Bronchial epithelial cell (primary cell): ENCODE measurements around the gene CNTN1. TPM values are rescaled to one million over a fixed set of nuclear protein-coding genes. Genes with fewer than 3 reads are reported as not detected.

Experiments used
- DNase-seq: peaks from one replicate; pipeline ENCODE4 v3.0.0-alpha.2; 2010; ENCODE audit warnings: low read depth
- FAIRE-seq: peaks from 2 replicates; lab custom pipeline; 2011; peaks lifted over from hg19 to GRCh38; lab: Jason Lieb, UNC
- H3K27me3 ChIP-seq: 2 replicates; pipeline ENCODE4 v1.5.1; 2011; ENCODE audit warnings: low read length; ENCODE audit not compliant: control insufficient read depth, insufficient read depth
- H3K36me3 ChIP-seq: 2 replicates; pipeline ENCODE4 v1.5.1; 2011; ENCODE audit warnings: low read length; ENCODE audit not compliant: control insufficient read depth, insufficient read depth
- H3K4me3 ChIP-seq: 2 replicates; pipeline ENCODE4 v1.5.1; 2011; ENCODE audit warnings: mild to moderate bottlenecking, low read depth, low read length, control low read depth
- total RNA-seq: library from RNA; depleted of rRNA; stranded (reverse); fragments of >200 nt; gene quantifications from 2 replicates; pipeline ENCODE4 v1.2.1, GENCODE V29; 2014
- TF ChIP-seq, protein P1 (sequence below): IDR thresholded peaks from 2 replicates; pipeline ENCODE4 v1.5.1; 2011; ENCODE audit warnings: mild to moderate bottlenecking, moderate library complexity, low read length, control low read depth, inconsistent platforms; ENCODE audit not compliant: insufficient read depth, severe bottlenecking

Gene CNTN1
- total RNA-seq, 1 donor from 2014 or later = 2.4 TPM

DNA sequence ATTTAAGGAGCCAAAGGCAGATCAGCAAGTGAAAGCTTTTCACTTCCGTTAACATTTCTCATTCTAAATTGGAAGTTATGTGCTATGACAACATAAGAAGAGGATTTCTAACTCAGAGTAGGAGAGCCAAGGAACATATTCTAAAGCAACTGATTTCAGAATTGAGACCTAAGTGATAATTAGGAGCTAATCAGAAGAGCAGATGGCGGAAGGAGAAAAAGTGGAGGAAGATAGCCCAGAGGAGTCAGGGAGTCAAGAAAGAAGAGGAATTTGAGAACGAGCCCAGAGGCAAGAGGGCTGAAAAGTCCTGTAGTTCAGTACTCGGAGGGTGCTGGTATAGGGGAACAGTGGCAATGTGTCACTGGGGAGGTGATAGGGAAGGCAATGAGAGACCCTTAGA is 162.4 kb downstream of the CNTN1 start:
- TF ChIP-seq, protein P1, sequence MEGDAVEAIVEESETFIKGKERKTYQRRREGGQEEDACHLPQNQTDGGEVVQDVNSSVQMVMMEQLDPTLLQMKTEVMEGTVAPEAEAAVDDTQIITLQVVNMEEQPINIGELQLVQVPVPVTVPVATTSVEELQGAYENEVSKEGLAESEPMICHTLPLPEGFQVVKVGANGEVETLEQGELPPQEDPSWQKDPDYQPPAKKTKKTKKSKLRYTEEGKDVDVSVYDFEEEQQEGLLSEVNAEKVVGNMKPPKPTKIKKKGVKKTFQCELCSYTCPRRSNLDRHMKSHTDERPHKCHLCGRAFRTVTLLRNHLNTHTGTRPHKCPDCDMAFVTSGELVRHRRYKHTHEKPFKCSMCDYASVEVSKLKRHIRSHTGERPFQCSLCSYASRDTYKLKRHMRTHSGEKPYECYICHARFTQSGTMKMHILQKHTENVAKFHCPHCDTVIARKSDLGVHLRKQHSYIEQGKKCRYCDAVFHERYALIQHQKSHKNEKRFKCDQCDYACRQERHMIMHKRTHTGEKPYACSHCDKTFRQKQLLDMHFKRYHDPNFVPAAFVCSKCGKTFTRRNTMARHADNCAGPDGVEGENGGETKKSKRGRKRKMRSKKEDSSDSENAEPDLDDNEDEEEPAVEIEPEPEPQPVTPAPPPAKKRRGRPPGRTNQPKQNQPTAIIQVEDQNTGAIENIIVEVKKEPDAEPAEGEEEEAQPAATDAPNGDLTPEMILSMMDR = no peak
- H3K36me3 ChIP-seq = no peaks in the 10 kb centered on the region
- DNase-seq (no peak), FAIRE-seq (no peak)
- no peaks in the 10 kb centered on the region for H3K27me3 ChIP-seq
- no peak overlapping the region for H3K4me3 ChIP-seq

DNA sequence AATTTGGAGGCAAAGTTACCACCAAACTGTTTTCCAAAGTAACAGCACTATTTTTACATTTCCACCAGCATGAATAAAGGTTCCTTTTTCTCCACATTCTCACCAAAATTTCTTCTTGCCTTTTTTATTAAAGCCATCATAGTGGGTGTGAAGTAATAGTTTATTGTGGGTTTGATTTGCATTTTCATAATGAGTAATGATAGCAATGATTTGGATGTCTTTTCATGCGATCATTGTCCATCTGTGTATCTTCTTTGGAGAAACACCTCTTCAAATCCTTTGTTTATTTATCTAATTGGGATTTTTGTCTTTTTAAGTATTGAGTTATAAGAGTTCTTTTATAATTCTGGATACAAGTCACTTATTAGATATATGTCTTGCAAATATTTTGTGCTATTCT is 172.7 kb downstream of the CNTN1 start:
- no peak for DNase-seq
- Histone ChIP-seq H3K4me3 (no peak overlapping the region), H3K27me3 (no peaks in the 10 kb centered on the region), H3K36me3 (no peaks in the 10 kb centered on the region)
- TF ChIP-seq, protein P1 = no peak
- no peak for FAIRE-seq

- FAIRE-seq (no peak), DNase-seq (no peak)
- Histone ChIP-seq H3K36me3 (no peaks in the 10 kb centered on the region), H3K4me3 (no peak overlapping the region), H3K27me3 (no peaks in the 10 kb centered on the region)
- TF ChIP-seq, protein P1 = no peak
These were observed 178.7 kb downstream of the CNTN1 start for GRCh38 chr12:40870981-40871380.

DNA sequence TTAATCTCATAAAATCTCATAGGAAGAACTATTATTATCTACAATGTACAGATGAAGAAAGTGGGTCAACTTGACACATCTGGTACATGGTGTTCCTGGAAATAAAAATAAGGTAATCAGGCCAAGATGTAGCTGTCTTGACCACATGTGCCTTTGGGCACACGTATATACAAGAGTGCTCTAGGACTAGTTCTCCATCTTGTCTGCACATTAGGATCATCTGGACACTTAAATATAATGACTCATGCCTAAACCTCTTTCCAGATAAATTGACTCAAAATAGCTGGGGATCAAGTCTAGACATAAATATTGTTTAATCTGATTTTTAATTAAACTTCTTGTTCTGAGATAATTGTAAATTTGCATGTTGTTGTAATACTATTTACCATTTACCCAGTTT is 182.6 kb downstream of the CNTN1 start:
- no peaks in the 10 kb centered on the region for H3K27me3 ChIP-seq
- DNase-seq (no peak), FAIRE-seq (no peak)
- H3K36me3 ChIP-seq = no peaks in the 10 kb centered on the region
- TF ChIP-seq, protein P1 = no peak
- no peak overlapping the region for H3K4me3 ChIP-seq

GRCh38 chr12:40889329-40889728 is 197.1 kb downstream of the CNTN1 start:
- Histone ChIP-seq H3K36me3 (no peaks in the 10 kb centered on the region), H3K27me3 (no peaks in the 10 kb centered on the region), H3K4me3 (no peak overlapping the region)
- FAIRE-seq = no peak
- no peak for DNase-seq
- TF ChIP-seq, protein P1 = no peak

DNA sequence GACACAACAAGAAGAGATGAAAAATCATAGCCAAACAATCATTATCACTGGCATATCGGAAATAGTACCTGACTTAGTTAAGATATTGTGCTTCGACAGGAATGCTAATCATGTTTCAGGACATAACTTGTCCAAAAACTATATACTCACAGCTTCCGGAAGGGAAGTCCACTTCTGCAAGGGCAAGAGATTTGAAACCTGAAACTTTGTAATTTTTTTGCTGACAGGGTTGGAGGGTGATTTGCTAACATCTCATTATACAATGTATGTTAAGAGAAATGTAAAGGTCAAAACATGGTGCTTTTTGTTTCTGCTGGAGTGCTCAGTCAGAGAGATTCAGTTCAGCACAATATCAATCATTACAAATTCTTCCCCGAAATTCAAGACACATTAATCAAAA is 200.3 kb downstream of the CNTN1 start:
- no peak for FAIRE-seq
- peak; percentile 88 for DNase-seq
- H3K36me3 ChIP-seq = no peaks in the 10 kb centered on the region
- H3K4me3 ChIP-seq = no peak overlapping the region
- H3K27me3 ChIP-seq = no peaks in the 10 kb centered on the region
- TF ChIP-seq, protein P1 = no peak
